Measurements from ENCODE around the gene MPP4.

Gene MPP4

DNA sequence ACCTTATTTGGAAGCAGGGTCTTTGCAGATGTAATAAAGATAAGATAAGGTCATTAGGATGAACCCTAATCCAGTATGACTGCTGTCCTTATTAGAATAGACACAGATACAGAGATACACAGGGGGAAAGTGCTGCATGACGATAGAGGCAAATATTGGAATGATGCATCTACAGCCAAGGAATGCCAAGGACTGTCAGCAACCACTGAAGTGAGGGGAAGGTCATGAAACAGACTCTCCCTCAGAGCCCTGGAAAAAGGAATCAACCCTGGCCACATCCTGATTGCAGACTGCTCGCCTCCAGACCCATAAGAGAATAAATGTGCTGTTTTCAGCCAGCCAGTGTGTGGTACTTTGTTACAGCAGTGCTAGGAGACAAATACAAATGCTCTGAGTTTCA is 69.9 kb downstream of the MPP4 start:
- no peak for DNase-seq (ENCODE audit: low read depth in 3 of 3)

GRCh38 chr2:201622306-201622970 is 76.0 kb downstream of the MPP4 start:
- DNase-seq (ENCODE audit: low read depth in 3 of 3), result no peak

DNA sequence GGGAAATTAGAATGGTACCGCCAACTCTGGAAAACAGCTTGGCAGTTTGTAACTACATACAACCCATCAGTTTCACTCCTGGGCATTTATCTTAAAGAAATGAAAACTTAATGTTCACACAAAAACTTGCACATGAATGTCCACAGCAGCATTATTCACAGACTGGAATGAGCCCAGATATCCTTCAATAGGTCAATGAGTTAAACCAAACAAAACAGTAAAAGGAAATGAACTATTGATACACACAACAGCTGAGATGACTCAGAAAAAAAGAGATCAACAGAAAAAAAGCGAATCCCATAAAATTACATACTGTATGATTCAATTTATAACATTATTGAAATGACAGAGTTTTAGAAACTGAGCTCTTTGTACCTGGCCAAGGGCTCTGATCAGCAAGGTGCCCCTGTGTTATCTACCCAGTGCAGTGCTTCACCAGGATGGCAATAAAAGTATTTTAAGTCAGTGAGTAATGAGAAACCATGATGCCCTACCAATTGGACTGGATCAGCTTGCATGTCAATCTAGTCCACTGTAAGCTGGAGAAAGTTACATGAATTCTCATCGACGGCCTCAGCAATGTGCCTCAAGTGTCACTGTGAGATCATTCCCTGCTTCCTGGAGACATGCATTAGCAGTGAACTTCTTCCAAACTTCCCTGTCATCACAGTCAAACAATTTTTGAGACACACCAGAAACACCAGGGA is 77.0 kb downstream of the MPP4 start:
- no peak for DNase-seq (ENCODE audit: low read depth in 3 of 3)

- DNase-seq (ENCODE audit: low read depth in 3 of 3), result peak in 1 of 3 experiments; percentile 2
These were observed 79.4 kb downstream of the MPP4 start for GRCh38 chr2:201618744-201619662.

GRCh38 chr2:201608021-201608420 is 90.4 kb downstream of the MPP4 start:
- no peak for DNase-seq (ENCODE audit: low read depth in 3 of 3)

- DNase-seq (ENCODE audit: low read depth in 3 of 3), result no peak
These were observed 90.9 kb downstream of the MPP4 start for GRCh38 chr2:201607568-201607967.

DNA sequence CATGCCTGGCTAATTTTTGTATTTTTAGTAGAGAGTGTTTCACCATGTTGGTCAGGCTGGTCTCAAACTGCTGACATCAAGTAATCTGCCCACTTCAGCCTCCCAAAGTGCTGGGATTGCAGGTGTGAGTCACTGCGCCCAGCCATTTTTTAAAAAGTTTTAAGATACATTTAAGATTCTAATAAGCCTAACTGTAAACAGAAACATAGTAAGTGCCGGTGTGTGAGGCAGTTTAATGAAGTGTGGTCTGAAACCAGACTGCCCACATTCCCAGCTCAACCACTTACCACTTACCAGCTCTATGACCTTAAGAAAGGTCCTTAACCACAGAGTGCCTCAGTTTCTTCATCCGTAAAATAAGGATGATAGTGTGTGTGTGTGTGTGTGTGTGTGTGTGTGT is 97.5 kb downstream of the MPP4 start:
- no peak for DNase-seq (ENCODE audit: low read depth in 3 of 3)

DNA sequence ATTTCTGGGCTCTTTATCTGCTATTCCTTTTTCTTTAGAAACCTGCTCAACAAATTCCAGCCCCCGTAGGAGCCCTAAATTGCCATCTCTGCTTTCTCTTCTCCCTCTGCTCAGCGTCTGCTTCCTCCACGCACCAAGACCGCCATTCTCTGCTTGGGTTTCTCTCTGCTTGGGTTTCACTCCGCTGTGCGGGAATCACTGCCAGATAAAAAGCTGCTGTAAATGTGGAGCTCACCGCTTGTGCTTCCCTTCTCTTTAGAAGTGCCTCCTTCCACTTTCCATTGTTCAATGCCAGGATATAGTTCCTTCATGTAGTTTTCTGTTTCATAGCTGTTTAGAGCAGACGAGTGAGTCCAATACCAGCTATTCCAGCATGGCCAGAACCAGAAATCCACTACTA is 101.0 kb downstream of the MPP4 start:
- DNase-seq (ENCODE audit: low read depth in 3 of 3), result no peak
